Thyroid gland (tissue), 4 donors: Measurements from ENCODE around the gene EIF5.

Experiments
- POLR2A ChIP-seq, 2 donors: fragments of 450-650 bp; IDR thresholded peaks; one replicate each; pipeline ENCODE4 v1.6.1; 2017; ENCODE audit warnings: antibody characterized with exemption in 2 of 2, mild to moderate bottlenecking in 2 of 2, moderate library complexity in 1 of 2
- TF ChIP-seq, protein P1 (sequence below), 6 experiments: fragments of 200-600 bp in 3 of 6; fragments of 450-650 bp in 3 of 6; sonication (generic) in 3 of 6; IDR thresholded peaks; one replicate each; pipeline ENCODE4 v1.5.1; 2016 to 2019; ENCODE audit warnings: antibody characterized with exemption in 6 of 6, mild to moderate bottlenecking in 2 of 6, inconsistent platforms in 1 of 6, moderate library complexity in 1 of 6

DNA sequence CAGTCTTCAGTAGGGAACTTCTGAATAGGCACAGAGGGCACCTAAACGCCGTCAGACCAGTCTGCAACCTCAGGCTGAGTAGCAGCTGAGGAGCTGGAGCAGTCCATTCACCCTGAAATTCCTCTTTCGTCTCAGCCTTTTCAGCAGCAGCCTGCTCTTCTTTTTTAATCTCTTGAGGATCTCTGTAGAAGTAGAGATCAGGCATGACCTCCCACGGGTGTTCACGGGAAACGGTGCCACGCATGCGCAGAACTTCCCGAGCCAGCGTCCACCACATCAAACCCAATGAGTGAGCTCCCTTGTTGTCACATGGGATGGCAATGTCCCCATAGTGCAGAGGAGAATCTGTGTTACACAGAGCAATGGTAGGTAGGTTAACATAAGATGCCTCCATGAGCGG lies 40.1 kb downstream of the EIF5 start:
- TF ChIP-seq, protein P1, sequence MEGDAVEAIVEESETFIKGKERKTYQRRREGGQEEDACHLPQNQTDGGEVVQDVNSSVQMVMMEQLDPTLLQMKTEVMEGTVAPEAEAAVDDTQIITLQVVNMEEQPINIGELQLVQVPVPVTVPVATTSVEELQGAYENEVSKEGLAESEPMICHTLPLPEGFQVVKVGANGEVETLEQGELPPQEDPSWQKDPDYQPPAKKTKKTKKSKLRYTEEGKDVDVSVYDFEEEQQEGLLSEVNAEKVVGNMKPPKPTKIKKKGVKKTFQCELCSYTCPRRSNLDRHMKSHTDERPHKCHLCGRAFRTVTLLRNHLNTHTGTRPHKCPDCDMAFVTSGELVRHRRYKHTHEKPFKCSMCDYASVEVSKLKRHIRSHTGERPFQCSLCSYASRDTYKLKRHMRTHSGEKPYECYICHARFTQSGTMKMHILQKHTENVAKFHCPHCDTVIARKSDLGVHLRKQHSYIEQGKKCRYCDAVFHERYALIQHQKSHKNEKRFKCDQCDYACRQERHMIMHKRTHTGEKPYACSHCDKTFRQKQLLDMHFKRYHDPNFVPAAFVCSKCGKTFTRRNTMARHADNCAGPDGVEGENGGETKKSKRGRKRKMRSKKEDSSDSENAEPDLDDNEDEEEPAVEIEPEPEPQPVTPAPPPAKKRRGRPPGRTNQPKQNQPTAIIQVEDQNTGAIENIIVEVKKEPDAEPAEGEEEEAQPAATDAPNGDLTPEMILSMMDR (IDR thresholded peaks at IDR 0.05) = no peak
- TF ChIP-seq POLR2A (IDR thresholded peaks at IDR 0.05) = no peak
